OCI-LY7 (cell line): Measurements from ENCODE around the gene SLC25A24.

Experiments used
- EZH2phosphoT487 ChIP-seq: fragments of 200-600 bp; sonication (generic); IDR thresholded peaks from 2 replicates; pipeline ENCODE4 v1.6.1; 2018; ENCODE audit warnings: low read depth, borderline replicate concordance, mild to moderate bottlenecking, mixed run types, antibody characterized with exemption, low read length, moderate library complexity, mixed read lengths
- TF ChIP-seq, protein P1 (sequence below): fragments of 200-600 bp; sonication (generic); conservative IDR thresholded peaks from 2 replicates; pipeline ENCODE4 v1.5.1; 2014; ENCODE audit warnings: mild to moderate bottlenecking, antibody characterized with exemption, low read length, moderate library complexity, mixed read lengths

- TF ChIP-seq, protein P1, sequence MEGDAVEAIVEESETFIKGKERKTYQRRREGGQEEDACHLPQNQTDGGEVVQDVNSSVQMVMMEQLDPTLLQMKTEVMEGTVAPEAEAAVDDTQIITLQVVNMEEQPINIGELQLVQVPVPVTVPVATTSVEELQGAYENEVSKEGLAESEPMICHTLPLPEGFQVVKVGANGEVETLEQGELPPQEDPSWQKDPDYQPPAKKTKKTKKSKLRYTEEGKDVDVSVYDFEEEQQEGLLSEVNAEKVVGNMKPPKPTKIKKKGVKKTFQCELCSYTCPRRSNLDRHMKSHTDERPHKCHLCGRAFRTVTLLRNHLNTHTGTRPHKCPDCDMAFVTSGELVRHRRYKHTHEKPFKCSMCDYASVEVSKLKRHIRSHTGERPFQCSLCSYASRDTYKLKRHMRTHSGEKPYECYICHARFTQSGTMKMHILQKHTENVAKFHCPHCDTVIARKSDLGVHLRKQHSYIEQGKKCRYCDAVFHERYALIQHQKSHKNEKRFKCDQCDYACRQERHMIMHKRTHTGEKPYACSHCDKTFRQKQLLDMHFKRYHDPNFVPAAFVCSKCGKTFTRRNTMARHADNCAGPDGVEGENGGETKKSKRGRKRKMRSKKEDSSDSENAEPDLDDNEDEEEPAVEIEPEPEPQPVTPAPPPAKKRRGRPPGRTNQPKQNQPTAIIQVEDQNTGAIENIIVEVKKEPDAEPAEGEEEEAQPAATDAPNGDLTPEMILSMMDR: no peak
- no peak for TF ChIP-seq EZH2phosphoT487
Observed at GRCh38 chr1:108124622-108125311, 75.4 kb downstream of the SLC25A24 start.
